ENCODE results near the gene TMEM132A. TPM values are rescaled to one million over a fixed set of nuclear protein-coding genes. Genes with fewer than 3 reads are reported as not detected.

Gene TMEM132A
- total RNA-seq, 1 experiment from 2014 or later: 114 TPM

DNA sequence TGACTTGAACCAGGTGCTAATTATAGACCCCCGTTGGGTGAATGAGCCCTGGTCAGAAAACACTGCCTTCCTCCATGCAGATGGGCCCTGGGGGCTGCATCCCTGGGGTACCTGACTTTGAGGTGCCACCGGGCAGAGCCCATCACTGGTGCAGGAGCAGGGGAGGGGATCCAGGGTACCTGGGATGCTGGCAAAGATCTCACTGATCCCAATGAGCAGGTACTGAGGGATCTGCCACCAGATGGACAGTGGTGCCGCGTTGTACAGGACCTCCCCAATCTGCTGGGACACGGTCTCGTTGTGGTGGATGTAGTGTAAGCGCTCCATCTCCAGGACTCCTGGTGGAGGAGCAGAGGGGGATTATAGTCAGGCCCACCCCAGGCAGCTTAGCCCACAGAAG lies 15.0 kb downstream of the TMEM132A start (continued):
- TF ChIP-seq, protein P1, sequence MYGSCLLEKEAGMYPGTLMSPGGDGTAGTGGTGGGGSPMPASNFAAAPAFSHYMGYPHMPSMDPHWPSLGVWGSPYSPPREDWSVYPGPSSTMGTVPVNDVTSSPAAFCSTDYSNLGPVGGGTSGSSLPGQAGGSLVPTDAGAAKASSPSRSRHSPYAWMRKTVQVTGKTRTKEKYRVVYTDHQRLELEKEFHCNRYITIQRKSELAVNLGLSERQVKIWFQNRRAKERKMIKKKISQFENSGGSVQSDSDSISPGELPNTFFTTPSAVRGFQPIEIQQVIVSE (CRISPR knock-in tag; IDR thresholded peaks at IDR 0.05; ENCODE audit: borderline replicate concordance): no peak
- TF ChIP-seq SMAD4 (CRISPR knock-in tag; IDR thresholded peaks at IDR 0.05) (no peak), ATF1 (CRISPR knock-in tag; IDR thresholded peaks at IDR 0.05) (no peak), JAZF1 (CRISPR knock-in tag; IDR thresholded peaks at IDR 0.05) (no peak), ZNF219 (CRISPR knock-in tag; IDR thresholded peaks at IDR 0.05; ENCODE audit: borderline replicate concordance) (no peak), TCF7 (CRISPR knock-in tag; IDR thresholded peaks at IDR 0.05; ENCODE audit: low read depth) (no peak), GTF2I (CRISPR knock-in tag; conservative IDR thresholded peaks at IDR 0.05) (no peak), GRHL2 (CRISPR knock-in tag; IDR thresholded peaks at IDR 0.05; ENCODE audit: insufficient replicate concordance, severe bottlenecking) (no peak), NR2C2 (CRISPR knock-in tag; IDR thresholded peaks at IDR 0.05) (no peak), PRRX2 (CRISPR knock-in tag; IDR thresholded peaks at IDR 0.05) (no peak)
- TF ChIP-seq, protein P2, sequence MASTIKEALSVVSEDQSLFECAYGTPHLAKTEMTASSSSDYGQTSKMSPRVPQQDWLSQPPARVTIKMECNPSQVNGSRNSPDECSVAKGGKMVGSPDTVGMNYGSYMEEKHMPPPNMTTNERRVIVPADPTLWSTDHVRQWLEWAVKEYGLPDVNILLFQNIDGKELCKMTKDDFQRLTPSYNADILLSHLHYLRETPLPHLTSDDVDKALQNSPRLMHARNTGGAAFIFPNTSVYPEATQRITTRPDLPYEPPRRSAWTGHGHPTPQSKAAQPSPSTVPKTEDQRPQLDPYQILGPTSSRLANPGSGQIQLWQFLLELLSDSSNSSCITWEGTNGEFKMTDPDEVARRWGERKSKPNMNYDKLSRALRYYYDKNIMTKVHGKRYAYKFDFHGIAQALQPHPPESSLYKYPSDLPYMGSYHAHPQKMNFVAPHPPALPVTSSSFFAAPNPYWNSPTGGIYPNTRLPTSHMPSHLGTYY (CRISPR knock-in tag; IDR thresholded peaks at IDR 0.05): no peak

DNA sequence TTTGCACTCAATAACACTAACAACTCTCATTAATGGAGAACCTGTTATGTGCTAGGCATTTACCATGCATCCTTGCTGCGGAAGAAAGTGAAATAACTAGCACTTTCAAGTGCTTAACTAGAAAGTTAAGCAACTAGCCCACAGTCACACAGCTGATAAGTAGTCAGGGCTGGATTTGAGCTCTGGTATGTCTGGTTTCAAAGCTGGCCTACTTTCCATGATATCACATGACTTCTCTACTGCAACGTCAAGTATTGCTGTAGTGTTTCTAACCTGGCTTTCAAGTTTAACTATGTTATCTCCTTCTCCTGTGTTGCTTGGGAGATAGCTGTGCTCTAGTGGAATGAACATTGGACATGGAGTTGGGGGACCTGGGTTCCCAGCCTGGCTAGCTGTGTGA lies 15.6 kb downstream of the TMEM132A start:
- POLR2A ChIA-PET: interaction anchor here (1.4 kb wide), 1 partner anchor 16 kb away, joined by 3 read pairs; the partner anchor contains the start of gene TMEM132A
- CTCF ChIA-PET: interaction anchor here (0.7 to 1.4 kb wide), 4 partner anchors 24 to 40 kb away, joined by 3 to 4 read pairs (median 4); no protein-coding TSS in a partner anchor
- DNase-seq (ENCODE audit: low spot score): no peak

More for the DNA sequence above, 15.6 kb downstream of the TMEM132A start:
- Mint-ChIP-seq H3K9me3 (no peaks in the 10 kb centered on the region), H3K4me1 (no peaks in the 10 kb centered on the region), H3K4me3 (no peak overlapping the region), H3K27ac (no peak overlapping the region), H3K36me3 (0 out of 2 replicates have a peak, but pooled peaks cover 4% of the 10 kb centered on the region), H3K27me3 (ENCODE audit: low read depth) (no peaks in the 10 kb centered on the region)
- TF ChIP-seq, protein P3, sequence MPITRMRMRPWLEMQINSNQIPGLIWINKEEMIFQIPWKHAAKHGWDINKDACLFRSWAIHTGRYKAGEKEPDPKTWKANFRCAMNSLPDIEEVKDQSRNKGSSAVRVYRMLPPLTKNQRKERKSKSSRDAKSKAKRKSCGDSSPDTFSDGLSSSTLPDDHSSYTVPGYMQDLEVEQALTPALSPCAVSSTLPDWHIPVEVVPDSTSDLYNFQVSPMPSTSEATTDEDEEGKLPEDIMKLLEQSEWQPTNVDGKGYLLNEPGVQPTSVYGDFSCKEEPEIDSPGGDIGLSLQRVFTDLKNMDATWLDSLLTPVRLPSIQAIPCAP (CRISPR knock-in tag; IDR thresholded peaks at IDR 0.05): no peak
- TF ChIP-seq JUN (CRISPR knock-in tag; IDR thresholded peaks at IDR 0.05) (no peak), ZNF416 (CRISPR knock-in tag; IDR thresholded peaks at IDR 0.05) (no peak), ZBTB21 (CRISPR knock-in tag; IDR thresholded peaks at IDR 0.05; ENCODE audit: borderline replicate concordance) (no peak), TEAD4 (CRISPR knock-in tag; IDR thresholded peaks at IDR 0.05) (no peak), ZNF671 (CRISPR knock-in tag; IDR thresholded peaks at IDR 0.05) (no peak)
- TF ChIP-seq, protein P4, sequence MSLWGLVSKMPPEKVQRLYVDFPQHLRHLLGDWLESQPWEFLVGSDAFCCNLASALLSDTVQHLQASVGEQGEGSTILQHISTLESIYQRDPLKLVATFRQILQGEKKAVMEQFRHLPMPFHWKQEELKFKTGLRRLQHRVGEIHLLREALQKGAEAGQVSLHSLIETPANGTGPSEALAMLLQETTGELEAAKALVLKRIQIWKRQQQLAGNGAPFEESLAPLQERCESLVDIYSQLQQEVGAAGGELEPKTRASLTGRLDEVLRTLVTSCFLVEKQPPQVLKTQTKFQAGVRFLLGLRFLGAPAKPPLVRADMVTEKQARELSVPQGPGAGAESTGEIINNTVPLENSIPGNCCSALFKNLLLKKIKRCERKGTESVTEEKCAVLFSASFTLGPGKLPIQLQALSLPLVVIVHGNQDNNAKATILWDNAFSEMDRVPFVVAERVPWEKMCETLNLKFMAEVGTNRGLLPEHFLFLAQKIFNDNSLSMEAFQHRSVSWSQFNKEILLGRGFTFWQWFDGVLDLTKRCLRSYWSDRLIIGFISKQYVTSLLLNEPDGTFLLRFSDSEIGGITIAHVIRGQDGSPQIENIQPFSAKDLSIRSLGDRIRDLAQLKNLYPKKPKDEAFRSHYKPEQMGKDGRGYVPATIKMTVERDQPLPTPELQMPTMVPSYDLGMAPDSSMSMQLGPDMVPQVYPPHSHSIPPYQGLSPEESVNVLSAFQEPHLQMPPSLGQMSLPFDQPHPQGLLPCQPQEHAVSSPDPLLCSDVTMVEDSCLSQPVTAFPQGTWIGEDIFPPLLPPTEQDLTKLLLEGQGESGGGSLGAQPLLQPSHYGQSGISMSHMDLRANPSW (CRISPR knock-in tag; conservative IDR thresholded peaks at IDR 0.05; ENCODE audit: low read depth): no peak
- TF ChIP-seq, protein P5, sequence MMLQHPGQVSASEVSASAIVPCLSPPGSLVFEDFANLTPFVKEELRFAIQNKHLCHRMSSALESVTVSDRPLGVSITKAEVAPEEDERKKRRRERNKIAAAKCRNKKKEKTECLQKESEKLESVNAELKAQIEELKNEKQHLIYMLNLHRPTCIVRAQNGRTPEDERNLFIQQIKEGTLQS (CRISPR knock-in tag; conservative IDR thresholded peaks at IDR 0.05): no peak
- TF ChIP-seq, protein P6, sequence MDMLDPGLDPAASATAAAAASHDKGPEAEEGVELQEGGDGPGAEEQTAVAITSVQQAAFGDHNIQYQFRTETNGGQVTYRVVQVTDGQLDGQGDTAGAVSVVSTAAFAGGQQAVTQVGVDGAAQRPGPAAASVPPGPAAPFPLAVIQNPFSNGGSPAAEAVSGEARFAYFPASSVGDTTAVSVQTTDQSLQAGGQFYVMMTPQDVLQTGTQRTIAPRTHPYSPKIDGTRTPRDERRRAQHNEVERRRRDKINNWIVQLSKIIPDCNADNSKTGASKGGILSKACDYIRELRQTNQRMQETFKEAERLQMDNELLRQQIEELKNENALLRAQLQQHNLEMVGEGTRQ (CRISPR knock-in tag; IDR thresholded peaks at IDR 0.05): no peak
- TF ChIP-seq, protein P7, sequence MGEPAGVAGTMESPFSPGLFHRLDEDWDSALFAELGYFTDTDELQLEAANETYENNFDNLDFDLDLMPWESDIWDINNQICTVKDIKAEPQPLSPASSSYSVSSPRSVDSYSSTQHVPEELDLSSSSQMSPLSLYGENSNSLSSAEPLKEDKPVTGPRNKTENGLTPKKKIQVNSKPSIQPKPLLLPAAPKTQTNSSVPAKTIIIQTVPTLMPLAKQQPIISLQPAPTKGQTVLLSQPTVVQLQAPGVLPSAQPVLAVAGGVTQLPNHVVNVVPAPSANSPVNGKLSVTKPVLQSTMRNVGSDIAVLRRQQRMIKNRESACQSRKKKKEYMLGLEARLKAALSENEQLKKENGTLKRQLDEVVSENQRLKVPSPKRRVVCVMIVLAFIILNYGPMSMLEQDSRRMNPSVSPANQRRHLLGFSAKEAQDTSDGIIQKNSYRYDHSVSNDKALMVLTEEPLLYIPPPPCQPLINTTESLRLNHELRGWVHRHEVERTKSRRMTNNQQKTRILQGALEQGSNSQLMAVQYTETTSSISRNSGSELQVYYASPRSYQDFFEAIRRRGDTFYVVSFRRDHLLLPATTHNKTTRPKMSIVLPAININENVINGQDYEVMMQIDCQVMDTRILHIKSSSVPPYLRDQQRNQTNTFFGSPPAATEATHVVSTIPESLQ (CRISPR knock-in tag; IDR thresholded peaks at IDR 0.05): no peak
- ATAC-seq: no peak
